Fibroblast of lung (primary cell): ENCODE data around the gene AP1M2. TPM values are rescaled to one million over a fixed set of nuclear protein-coding genes. Genes with fewer than 3 reads are reported as not detected.
A peak's percentile ranks its signal among the peaks of the same experiment; 100 is the strongest.

ENCODE experiments used
- DNase-seq, 2 donors: peaks; one replicate each; pipeline versions ENCODE4 v3.0.0 to v3.0.0-alpha.2; 2010; ENCODE audit warnings: low read depth in 2 of 2
- H2AFZ ChIP-seq: 2 replicates; pipeline ENCODE4 v1.5.1; 2012; ENCODE audit warnings: low read length, control low read depth, inconsistent platforms
- H3K27ac ChIP-seq: 2 replicates; pipeline ENCODE4 v1.5.1; 2011; ENCODE audit warnings: low read length, control low read depth; ENCODE audit not compliant: insufficient read depth
- H3K27me3 ChIP-seq: 2 replicates; pipeline ENCODE4 v1.5.1; 2011; ENCODE audit warnings: mild to moderate bottlenecking, low read length; ENCODE audit not compliant: control insufficient read depth, insufficient read depth
- H3K36me3 ChIP-seq: 2 replicates; pipeline ENCODE4 v1.5.1; 2011; ENCODE audit warnings: low read length; ENCODE audit not compliant: control insufficient read depth, insufficient read depth
- H3K4me1 ChIP-seq: 2 replicates; pipeline ENCODE4 v1.5.1; 2011; ENCODE audit warnings: low read length; ENCODE audit not compliant: control insufficient read depth, insufficient read depth; ENCODE audit errors: extremely low read depth
- H3K4me2 ChIP-seq: 2 replicates; pipeline ENCODE4 v1.5.1; 2011; ENCODE audit warnings: low read length, control low read depth; ENCODE audit not compliant: insufficient read depth; ENCODE audit errors: extremely low read depth
- H3K4me3 ChIP-seq, 4 experiments: fragments of 200-600 bp in 1 of 4; sonication (generic) in 1 of 4; replicated peaks in 1 of 4; 2 replicates each; pipeline ENCODE4 v1.5.1; 2011 to 2016; ENCODE audit warnings: low read length in 4 of 4, low read depth in 3 of 4, mild to moderate bottlenecking in 3 of 4, control low read depth in 2 of 4, inconsistent platforms in 1 of 4, mixed read lengths in 1 of 4; ENCODE audit not compliant: insufficient read depth in 1 of 4; ENCODE audit errors: control extremely low read depth in 1 of 4
- H3K79me2 ChIP-seq: 2 replicates; pipeline ENCODE4 v1.5.1; 2012; ENCODE audit warnings: mild to moderate bottlenecking, low read length, inconsistent platforms; ENCODE audit not compliant: control insufficient read depth, insufficient read depth
- H3K9ac ChIP-seq: 2 replicates; pipeline ENCODE4 v1.5.1; 2011; ENCODE audit warnings: mild to moderate bottlenecking, low read length, control low read depth; ENCODE audit not compliant: insufficient read depth
- H3K9me3 ChIP-seq: 2 replicates; pipeline ENCODE4 v1.5.1; 2012; ENCODE audit warnings: low read depth, low read length; ENCODE audit not compliant: control insufficient read depth, insufficient read depth
- H4K20me1 ChIP-seq: 2 replicates; pipeline ENCODE4 v1.5.1; 2011; ENCODE audit warnings: low read length; ENCODE audit not compliant: control insufficient read depth, insufficient read depth; ENCODE audit errors: extremely low read depth
- CTCF ChIP-seq, 2 donors: IDR thresholded peaks in 1 of 2; conservative IDR thresholded peaks in 1 of 2; 1 replicate in 1 of 2; 2 replicates in 1 of 2; pipeline ENCODE4 v1.5.1; 2011 to 2012; ENCODE audit warnings: low read length in 2 of 2, control low read depth in 1 of 2, inconsistent platforms in 1 of 2, low read depth in 1 of 2, mild to moderate bottlenecking in 1 of 2
- EZH2 ChIP-seq: IDR thresholded peaks from 2 replicates; pipeline ENCODE4 v1.5.1; 2012; ENCODE audit warnings: low read length, control low read depth, mild to moderate bottlenecking; ENCODE audit errors: missing control alignments
- polyA plus RNA-seq, 2 donors: library from polyadenylated mRNA; depleted of rRNA in 1 of 2; stranded (reverse) in 1 of 2; unstranded in 1 of 2; fragments of >200 nt; gene quantifications; 2 replicates each; pipeline ENCODE4 v1.2.1, GENCODE V29; 2011 to 2012; ENCODE audit warnings: missing spikeins in 1 of 2
- total RNA-seq: library from RNA; depleted of rRNA; stranded (reverse); fragments of >200 nt; gene quantifications from 2 replicates; pipeline ENCODE4 v1.2.1, GENCODE V29; 2014

The AP1M2 gene
- total and polyA plus RNA-seq, 2 donors (not counting 1 experiment from before 2014, with no cell fraction given), result 0.16 to 0.17 TPM

GRCh38 chr19:10602330-10603083, 15.4 kb upstream of the AP1M2 start:
- Histone ChIP-seq H3K9ac (peak overlapping the region; percentile 91), H3K27ac (peak overlapping the region; percentile 77), H3K36me3 (no peaks in the 10 kb centered on the region), H3K4me2 (peak overlapping the region; percentile 97), H3K4me1 (peaks cover 6% of the 10 kb centered on the region), H4K20me1 (no peaks in the 10 kb centered on the region), H3K27me3 (peaks cover 5% of the 10 kb centered on the region), H3K9me3 (no peaks in the 10 kb centered on the region), H3K4me3 (peak overlapping the region; percentile 88 to 95 (median 91)), H3K79me2 (peaks cover 23% of the 10 kb centered on the region), H2AFZ (peak overlapping the region; percentile 88)
- DNase-seq, result peak; percentile 58 to 61
- no peak for TF ChIP-seq EZH2
- no peak for TF ChIP-seq CTCF (conservative IDR thresholded peaks at IDR 0.05 in 1 of 2, IDR thresholded peaks at IDR 0.05 in 1 of 2; ENCODE audit: low read depth in 1 of 2, low read length in 2 of 2)

GRCh38 chr19:10601999-10602329, 14.9 kb upstream of the AP1M2 start:
- Histone ChIP-seq H4K20me1 (no peaks in the 10 kb centered on the region), H3K4me2 (no peak overlapping the region), H3K27me3 (peaks cover 5% of the 10 kb centered on the region), H3K9me3 (no peaks in the 10 kb centered on the region), H3K36me3 (no peaks in the 10 kb centered on the region), H3K79me2 (peaks cover 23% of the 10 kb centered on the region), H3K27ac (no peak overlapping the region), H3K9ac (no peak overlapping the region), H3K4me3 (peak overlapping the region in 2 of 4 experiments; percentile 17 to 22), H3K4me1 (peaks cover 6% of the 10 kb centered on the region), H2AFZ (no peak overlapping the region)
- TF ChIP-seq EZH2 (no peak), CTCF (conservative IDR thresholded peaks at IDR 0.05 in 1 of 2, IDR thresholded peaks at IDR 0.05 in 1 of 2; ENCODE audit: low read depth in 1 of 2, low read length in 2 of 2) (no peak)
- DNase-seq, result no peak

GRCh38 chr19:10600149-10600548, 13.0 kb upstream of the AP1M2 start:
- H3K9ac ChIP-seq, result no peak overlapping the region
- H3K9me3 ChIP-seq, result no peaks in the 10 kb centered on the region
- no peaks in the 10 kb centered on the region for H3K36me3 ChIP-seq
- no peak overlapping the region for H3K4me2 ChIP-seq
- TF ChIP-seq CTCF (conservative IDR thresholded peaks at IDR 0.05 in 1 of 2, IDR thresholded peaks at IDR 0.05 in 1 of 2; ENCODE audit: low read depth in 1 of 2, low read length in 2 of 2), result no peak
- no peak for TF ChIP-seq EZH2
- peaks cover 6% of the 10 kb centered on the region for H3K4me1 ChIP-seq
- peaks cover 23% of the 10 kb centered on the region for H3K79me2 ChIP-seq
- H3K4me3 ChIP-seq, result no peak overlapping the region
- peaks cover 5% of the 10 kb centered on the region for H3K27me3 ChIP-seq
- DNase-seq, result no peak
- no peak overlapping the region for H3K27ac ChIP-seq
- no peak overlapping the region for H2AFZ ChIP-seq
- H4K20me1 ChIP-seq, result no peaks in the 10 kb centered on the region
